ENCODE measurements around the gene MPP2. TPM values are rescaled to one million over a fixed set of nuclear protein-coding genes. Genes with fewer than 3 reads are reported as not detected.

Gene MPP2
- total and polyA plus RNA-seq, 9 of the 15 experiments (the other 6 are each of a cell fraction or from before 2014, with no cell fraction given), result 0.04 to 1.0 (median 0.24) TPM

GRCh38 chr17:43942051-43942685 lies 34.8 kb upstream of the MPP2 start, which contains the start of gene PPY:
Gene PPY, minus strand, starts transcription at chr17:43942476. Its CDS starts 822 bp downstream, at chr17:43941654.
- H3K4me3 ChIP-seq, result no peak within 1 kb of the TSS
- FAIRE-seq (no peak), ATAC-seq (no peak), DNase-seq (ENCODE audit: extremely low read depth in 1 of 4, low spot score in 3 of 4) (no peak)
- intact Hi-C loops (cut with micrococcal nuclease), result loop anchor here (5.0 kb wide), 1 partner anchor 225 kb away; no protein-coding TSS in a partner anchor
- peaks cover 0 to 16% of the 10 kb centered on the region in 2 experiments; a peak in 4 of 5 replicates for H3K4me1 ChIP-seq (replicated peaks in 1 of 2; ENCODE audit: control insufficient read depth in 2 of 2, insufficient read depth in 2 of 2, low read length in 2 of 2)
- no peaks in the 10 kb centered on the region for H4K20me1 ChIP-seq (replicated peaks; ENCODE audit: control insufficient read depth, insufficient read depth, low read length)
- no peak within 1 kb of the TSS for H3K4me2 ChIP-seq (ENCODE audit: insufficient read depth, low read length)
- H3K9me1 ChIP-seq (ENCODE audit: control insufficient read depth, insufficient read depth, low read length), result no peaks in the 10 kb centered on the region
- H3K36me3 ChIP-seq (ENCODE audit: control insufficient read depth, insufficient read depth, low read length), result no peaks in the 10 kb centered on the region
- ChIA-PET CTCF (ENCODE audit: low intra/inter-chr PET ratio) (interaction anchor here (3.0 kb wide), 1 partner anchor 100 kb away, joined by 19 read pairs; no protein-coding TSS in a partner anchor), POLR2A (interaction anchor here (0.6 kb wide), 1 partner anchor 978 kb away, joined by 3 read pairs; no protein-coding TSS in a partner anchor)
- no peak within 1 kb of the TSS for H3K27ac ChIP-seq (ENCODE audit: extremely low read depth, low read depth, low read length)
- H3K27me3 ChIP-seq (ENCODE audit: control insufficient read depth in 2 of 2, insufficient read depth in 2 of 2, low read length in 2 of 2), result peaks cover 0 to 20% of the 10 kb centered on the region in 2 experiments; a peak in 1 of 5 replicates
- in situ Hi-C loops (cut with MboI), result loop anchor here (5.0 to 25.0 kb wide), 3 partner anchors 50 to 395 kb away; partner anchors contain the start of gene GRN
- H2AFZ ChIP-seq (ENCODE audit: low read depth, low read length), result no peak within 1 kb of the TSS
- no peaks in the 10 kb centered on the region for H3K79me2 ChIP-seq (ENCODE audit: control insufficient read depth, insufficient read depth, low read length)
- no TSS peak for BruUV-seq (replicated peaks)
- 27% methylated on average over 15 of the region's 17 CpGs for WGBS (ENCODE audit: insufficient coverage, low coverage, missing lambda C conversion rate)
- H3K9ac ChIP-seq (ENCODE audit: insufficient read depth in 1 of 2, low read depth in 2 of 2, low read length in 2 of 2), result peak within 1 kb of the TSS in 1 of 2 experiments; percentile 59; a peak in 2 of 4 replicates
- no peaks in the 10 kb centered on the region for H3K9me3 ChIP-seq (replicated peaks; ENCODE audit: control insufficient read depth, insufficient read depth, low read depth, low read length)
- TF ChIP-seq TBP (optimal IDR thresholded peaks at IDR 0.05; ENCODE audit: low read depth, low read length) (no peak), ZNF23 (CRISPR knock-in tag; IDR thresholded peaks at IDR 0.05) (no peak)
- TF ChIP-seq, protein P1, sequence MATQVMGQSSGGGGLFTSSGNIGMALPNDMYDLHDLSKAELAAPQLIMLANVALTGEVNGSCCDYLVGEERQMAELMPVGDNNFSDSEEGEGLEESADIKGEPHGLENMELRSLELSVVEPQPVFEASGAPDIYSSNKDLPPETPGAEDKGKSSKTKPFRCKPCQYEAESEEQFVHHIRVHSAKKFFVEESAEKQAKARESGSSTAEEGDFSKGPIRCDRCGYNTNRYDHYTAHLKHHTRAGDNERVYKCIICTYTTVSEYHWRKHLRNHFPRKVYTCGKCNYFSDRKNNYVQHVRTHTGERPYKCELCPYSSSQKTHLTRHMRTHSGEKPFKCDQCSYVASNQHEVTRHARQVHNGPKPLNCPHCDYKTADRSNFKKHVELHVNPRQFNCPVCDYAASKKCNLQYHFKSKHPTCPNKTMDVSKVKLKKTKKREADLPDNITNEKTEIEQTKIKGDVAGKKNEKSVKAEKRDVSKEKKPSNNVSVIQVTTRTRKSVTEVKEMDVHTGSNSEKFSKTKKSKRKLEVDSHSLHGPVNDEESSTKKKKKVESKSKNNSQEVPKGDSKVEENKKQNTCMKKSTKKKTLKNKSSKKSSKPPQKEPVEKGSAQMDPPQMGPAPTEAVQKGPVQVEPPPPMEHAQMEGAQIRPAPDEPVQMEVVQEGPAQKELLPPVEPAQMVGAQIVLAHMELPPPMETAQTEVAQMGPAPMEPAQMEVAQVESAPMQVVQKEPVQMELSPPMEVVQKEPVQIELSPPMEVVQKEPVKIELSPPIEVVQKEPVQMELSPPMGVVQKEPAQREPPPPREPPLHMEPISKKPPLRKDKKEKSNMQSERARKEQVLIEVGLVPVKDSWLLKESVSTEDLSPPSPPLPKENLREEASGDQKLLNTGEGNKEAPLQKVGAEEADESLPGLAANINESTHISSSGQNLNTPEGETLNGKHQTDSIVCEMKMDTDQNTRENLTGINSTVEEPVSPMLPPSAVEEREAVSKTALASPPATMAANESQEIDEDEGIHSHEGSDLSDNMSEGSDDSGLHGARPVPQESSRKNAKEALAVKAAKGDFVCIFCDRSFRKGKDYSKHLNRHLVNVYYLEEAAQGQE (IDR thresholded peaks at IDR 0.05; ENCODE audit: borderline replicate concordance), result no peak
- TF ChIP-seq, protein P1 (CRISPR knock-in tag; IDR thresholded peaks at IDR 0.05; ENCODE audit: low read depth), result no peak
- TF ChIP-seq, protein P2, sequence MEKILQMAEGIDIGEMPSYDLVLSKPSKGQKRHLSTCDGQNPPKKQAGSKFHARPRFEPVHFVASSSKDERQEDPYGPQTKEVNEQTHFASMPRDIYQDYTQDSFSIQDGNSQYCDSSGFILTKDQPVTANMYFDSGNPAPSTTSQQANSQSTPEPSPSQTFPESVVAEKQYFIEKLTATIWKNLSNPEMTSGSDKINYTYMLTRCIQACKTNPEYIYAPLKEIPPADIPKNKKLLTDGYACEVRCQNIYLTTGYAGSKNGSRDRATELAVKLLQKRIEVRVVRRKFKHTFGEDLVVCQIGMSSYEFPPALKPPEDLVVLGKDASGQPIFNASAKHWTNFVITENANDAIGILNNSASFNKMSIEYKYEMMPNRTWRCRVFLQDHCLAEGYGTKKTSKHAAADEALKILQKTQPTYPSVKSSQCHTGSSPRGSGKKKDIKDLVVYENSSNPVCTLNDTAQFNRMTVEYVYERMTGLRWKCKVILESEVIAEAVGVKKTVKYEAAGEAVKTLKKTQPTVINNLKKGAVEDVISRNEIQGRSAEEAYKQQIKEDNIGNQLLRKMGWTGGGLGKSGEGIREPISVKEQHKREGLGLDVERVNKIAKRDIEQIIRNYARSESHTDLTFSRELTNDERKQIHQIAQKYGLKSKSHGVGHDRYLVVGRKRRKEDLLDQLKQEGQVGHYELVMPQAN (IDR thresholded peaks at IDR 0.05; ENCODE audit: borderline replicate concordance), result no peak
- TF ChIP-seq, protein P3, sequence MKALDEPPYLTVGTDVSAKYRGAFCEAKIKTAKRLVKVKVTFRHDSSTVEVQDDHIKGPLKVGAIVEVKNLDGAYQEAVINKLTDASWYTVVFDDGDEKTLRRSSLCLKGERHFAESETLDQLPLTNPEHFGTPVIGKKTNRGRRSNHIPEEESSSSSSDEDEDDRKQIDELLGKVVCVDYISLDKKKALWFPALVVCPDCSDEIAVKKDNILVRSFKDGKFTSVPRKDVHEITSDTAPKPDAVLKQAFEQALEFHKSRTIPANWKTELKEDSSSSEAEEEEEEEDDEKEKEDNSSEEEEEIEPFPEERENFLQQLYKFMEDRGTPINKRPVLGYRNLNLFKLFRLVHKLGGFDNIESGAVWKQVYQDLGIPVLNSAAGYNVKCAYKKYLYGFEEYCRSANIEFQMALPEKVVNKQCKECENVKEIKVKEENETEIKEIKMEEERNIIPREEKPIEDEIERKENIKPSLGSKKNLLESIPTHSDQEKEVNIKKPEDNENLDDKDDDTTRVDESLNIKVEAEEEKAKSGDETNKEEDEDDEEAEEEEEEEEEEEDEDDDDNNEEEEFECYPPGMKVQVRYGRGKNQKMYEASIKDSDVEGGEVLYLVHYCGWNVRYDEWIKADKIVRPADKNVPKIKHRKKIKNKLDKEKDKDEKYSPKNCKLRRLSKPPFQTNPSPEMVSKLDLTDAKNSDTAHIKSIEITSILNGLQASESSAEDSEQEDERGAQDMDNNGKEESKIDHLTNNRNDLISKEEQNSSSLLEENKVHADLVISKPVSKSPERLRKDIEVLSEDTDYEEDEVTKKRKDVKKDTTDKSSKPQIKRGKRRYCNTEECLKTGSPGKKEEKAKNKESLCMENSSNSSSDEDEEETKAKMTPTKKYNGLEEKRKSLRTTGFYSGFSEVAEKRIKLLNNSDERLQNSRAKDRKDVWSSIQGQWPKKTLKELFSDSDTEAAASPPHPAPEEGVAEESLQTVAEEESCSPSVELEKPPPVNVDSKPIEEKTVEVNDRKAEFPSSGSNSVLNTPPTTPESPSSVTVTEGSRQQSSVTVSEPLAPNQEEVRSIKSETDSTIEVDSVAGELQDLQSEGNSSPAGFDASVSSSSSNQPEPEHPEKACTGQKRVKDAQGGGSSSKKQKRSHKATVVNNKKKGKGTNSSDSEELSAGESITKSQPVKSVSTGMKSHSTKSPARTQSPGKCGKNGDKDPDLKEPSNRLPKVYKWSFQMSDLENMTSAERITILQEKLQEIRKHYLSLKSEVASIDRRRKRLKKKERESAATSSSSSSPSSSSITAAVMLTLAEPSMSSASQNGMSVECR (CRISPR knock-in tag; IDR thresholded peaks at IDR 0.05), result no peak

Measured in K562 (cell line).